CD8-positive, alpha-beta memory T cell (primary cell): ENCODE results near the gene SLBP. TPM values are rescaled to one million over a fixed set of nuclear protein-coding genes. Genes with fewer than 3 reads are reported as not detected.

ENCODE experiments used
- CTCF ChIA-PET: fragments of 350-600 bp; sonication (Branson Sonifier 250); formaldehyde crosslinking; loops from one replicate; lab custom pipeline; 2021; ENCODE audit warnings: antibody characterized with exemption; lab: Charles Lee
- POLR2A ChIA-PET: fragments of 350-600 bp; sonication (Branson Sonifier 250); formaldehyde crosslinking; loops from one replicate; lab custom pipeline; 2021; ENCODE audit warnings: antibody characterized with exemption; lab: Charles Lee
- DNase-seq, 5 donors: peaks; one replicate each; pipeline versions ENCODE4 v3.0.0 to v3.0.0-alpha.2; 2020 to 2022; ENCODE audit warnings: mixed read lengths in 1 of 5
- H3K27ac ChIP-seq: one replicate; pipeline ENCODE4 v1.7.0; 2013; ENCODE audit warnings: low read depth, mild to moderate bottlenecking, low read length, moderate library complexity
- H3K27me3 ChIP-seq: 2 replicates; pipeline ENCODE4 v1.7.0; 2013; ENCODE audit warnings: low read length, mild to moderate bottlenecking; ENCODE audit not compliant: insufficient read depth, poor library complexity, severe bottlenecking
- H3K36me3 ChIP-seq: 2 replicates; pipeline ENCODE4 v1.7.0; 2013; ENCODE audit warnings: mild to moderate bottlenecking, low read length, moderate library complexity; ENCODE audit not compliant: insufficient read depth
- H3K4me1 ChIP-seq: 2 replicates; pipeline ENCODE4 v1.7.0; 2013; ENCODE audit warnings: mild to moderate bottlenecking, low read length, moderate library complexity; ENCODE audit not compliant: insufficient read depth
- H3K4me3 ChIP-seq: 2 replicates; pipeline ENCODE4 v1.7.0; 2013; ENCODE audit warnings: mild to moderate bottlenecking, low read length
- H3K9me3 ChIP-seq: 2 replicates; pipeline ENCODE4 v1.7.0; 2013; ENCODE audit warnings: mild to moderate bottlenecking, low read length
- H3K27ac Mint-ChIP-seq, 8 donors: one replicate each; pipeline ENCODE4 v1.8.0; 2020 to 2021; ENCODE audit warnings: mixed read lengths in 8 of 8, mild to moderate bottlenecking in 6 of 8, inconsistent platforms in 3 of 8, moderate library complexity in 3 of 8
- H3K27me3 Mint-ChIP-seq, 2 donors: one replicate each; pipeline ENCODE4 v1.8.0; 2020 to 2021; ENCODE audit warnings: mixed read lengths in 2 of 2, mild to moderate bottlenecking in 1 of 2, moderate library complexity in 1 of 2
- H3K36me3 Mint-ChIP-seq, 3 donors: one replicate each; pipeline ENCODE4 v1.8.0; 2020 to 2021; ENCODE audit warnings: mixed read lengths in 3 of 3, inconsistent platforms in 1 of 3, mild to moderate bottlenecking in 1 of 3
- H3K4me1 Mint-ChIP-seq, 3 donors: one replicate each; pipeline ENCODE4 v1.8.0; 2020 to 2021; ENCODE audit warnings: mixed read lengths in 3 of 3, inconsistent platforms in 1 of 3, mild to moderate bottlenecking in 1 of 3
- H3K4me3 Mint-ChIP-seq, 7 donors: one replicate each; pipeline ENCODE4 v1.8.0; 2020 to 2021; ENCODE audit warnings: mixed read lengths in 7 of 7, mild to moderate bottlenecking in 6 of 7, moderate library complexity in 4 of 7, inconsistent platforms in 2 of 7
- H3K9me3 Mint-ChIP-seq, 5 donors: one replicate each; pipeline ENCODE4 v1.8.0; 2020 to 2022; ENCODE audit warnings: mixed read lengths in 5 of 5, mild to moderate bottlenecking in 3 of 5, moderate library complexity in 2 of 5, inconsistent platforms in 1 of 5
- polyA plus RNA-seq: library from polyadenylated mRNA; unstranded; fragments of 300-500 nt; fragmentation: Illumina TruSeq; gene quantifications from one replicate; pipeline ENCODE4 v1.2.3, GENCODE V29; 2021
- total RNA-seq, 2 experiments: library from RNA; stranded (reverse); gene quantifications; one replicate each; pipeline ENCODE4 v1.2.3, GENCODE V29; 2021

The SLBP gene
- total and polyA plus RNA-seq, 3 experiments from 2014 or later: 71.6 to 164 (median 163) TPM

DNA sequence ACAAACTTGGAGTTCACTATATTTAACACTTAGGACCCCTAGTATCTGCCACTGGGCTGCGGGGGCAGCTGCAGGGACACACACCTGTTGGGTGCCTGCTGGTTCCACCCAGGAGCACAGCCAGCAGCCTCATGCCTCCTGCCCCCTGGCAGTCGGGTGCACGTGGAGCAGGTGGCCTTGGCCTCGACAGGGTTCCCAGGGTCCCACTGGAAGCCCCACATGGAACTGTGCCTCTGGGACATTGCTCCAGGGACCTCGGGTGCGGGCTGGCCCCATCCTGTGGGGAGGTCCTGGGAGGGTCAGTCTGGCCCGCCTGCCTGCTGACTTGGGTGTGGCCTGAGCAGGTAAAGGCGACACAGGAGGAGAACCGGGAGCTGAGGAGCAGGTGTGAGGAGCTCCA lies 27.2 kb upstream of the SLBP start:
- Histone ChIP-seq H3K27ac (no peak overlapping the region), H3K36me3 (peaks cover 56% of the 10 kb centered on the region), H3K4me3 (no peak overlapping the region), H3K4me1 (no peaks in the 10 kb centered on the region), H3K9me3 (peaks cover 11% of the 10 kb centered on the region), H3K27me3 (no peaks in the 10 kb centered on the region)
- ChIA-PET CTCF (interaction anchor here (1.0 kb wide), 2 partner anchors 9 to 160 kb away, joined by 5 read pairs; no protein-coding TSS in a partner anchor), POLR2A (no interaction called here)
- no peak overlapping the region for H3K27ac Mint-ChIP-seq
- H3K4me3 Mint-ChIP-seq: no peak overlapping the region
- peaks cover 15 to 87% (median 18%) of the 10 kb centered on the region in 3 donors for H3K36me3 Mint-ChIP-seq
- DNase-seq: no peak
- H3K4me1 Mint-ChIP-seq: no peaks in the 10 kb centered on the region
- H3K9me3 Mint-ChIP-seq: peaks cover 6 to 9% (median 8%) of the 10 kb centered on the region in 5 donors
- H3K27me3 Mint-ChIP-seq: no peaks in the 10 kb centered on the region

DNA sequence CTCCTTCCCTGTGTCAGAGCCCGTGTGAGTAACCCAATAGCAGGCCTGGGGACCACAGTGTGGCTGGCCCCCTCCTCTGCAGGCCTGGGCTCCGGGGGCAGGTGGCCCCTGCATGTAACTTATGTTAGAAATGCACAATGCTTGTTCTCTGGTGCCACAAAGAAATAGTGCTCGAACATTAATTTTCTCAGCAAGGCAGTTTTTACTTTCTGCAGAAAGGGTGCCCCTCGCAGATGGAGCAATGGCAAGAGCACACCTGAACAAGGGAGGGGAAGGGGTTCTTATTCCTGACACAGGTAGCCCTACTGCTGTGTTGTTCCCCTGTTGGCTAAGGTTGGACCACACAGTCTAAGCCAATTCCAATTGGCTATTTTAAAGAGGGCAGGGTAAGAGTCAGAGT lies 26.3 kb upstream of the SLBP start:
- H3K27ac ChIP-seq: no peak overlapping the region
- no peaks in the 10 kb centered on the region for H3K4me1 ChIP-seq
- POLR2A ChIA-PET: no interaction called here
- Mint-ChIP-seq H3K9me3 (peaks cover 6 to 9% (median 8%) of the 10 kb centered on the region in 5 donors), H3K27ac (peak overlapping the region in 1 of 8 donors; percentile 36), H3K36me3 (peaks cover 15 to 84% (median 18%) of the 10 kb centered on the region in 3 donors), H3K4me3 (no peak overlapping the region), H3K4me1 (no peaks in the 10 kb centered on the region), H3K27me3 (no peaks in the 10 kb centered on the region)
- no peak for DNase-seq
- peaks cover 11% of the 10 kb centered on the region for H3K9me3 ChIP-seq
- no peaks in the 10 kb centered on the region for H3K27me3 ChIP-seq
- H3K4me3 ChIP-seq: no peak overlapping the region
- H3K36me3 ChIP-seq: peaks cover 58% of the 10 kb centered on the region
- CTCF ChIA-PET: interaction anchor here (1.0 kb wide), 1 partner anchor 161 kb away, joined by 5 read pairs; no protein-coding TSS in a partner anchor

DNA sequence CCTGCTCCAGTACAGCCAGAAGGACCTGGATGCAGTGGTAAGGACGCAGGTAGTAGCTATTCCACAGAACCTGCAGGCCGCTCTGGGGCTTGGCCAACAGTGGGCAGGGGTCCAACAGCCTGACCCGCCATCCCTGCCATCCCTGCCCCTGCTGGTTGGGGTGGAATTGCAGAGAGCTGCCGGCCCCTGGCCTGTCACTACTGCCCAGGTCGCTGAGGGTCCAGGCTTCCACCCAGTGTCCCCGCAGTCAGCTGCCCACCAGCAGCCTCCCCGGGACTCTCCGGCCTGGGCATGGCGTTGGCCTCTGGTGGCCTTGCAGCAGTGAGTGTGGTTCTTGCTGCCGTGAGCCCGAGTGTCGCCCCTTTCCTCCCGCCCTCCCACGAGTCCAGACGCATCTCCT lies 25.5 kb upstream of the SLBP start:
- H3K4me1 ChIP-seq: no peaks in the 10 kb centered on the region
- Mint-ChIP-seq H3K9me3 (peaks cover 6 to 9% (median 8%) of the 10 kb centered on the region in 5 donors), H3K36me3 (peaks cover 15 to 88% (median 18%) of the 10 kb centered on the region in 3 donors), H3K27ac (no peak overlapping the region), H3K27me3 (no peaks in the 10 kb centered on the region), H3K4me3 (no peak overlapping the region), H3K4me1 (no peaks in the 10 kb centered on the region)
- H3K27ac ChIP-seq: no peak overlapping the region
- peaks cover 66% of the 10 kb centered on the region for H3K36me3 ChIP-seq
- no peak for DNase-seq
- POLR2A ChIA-PET: no interaction called here
- no peaks in the 10 kb centered on the region for H3K27me3 ChIP-seq
- H3K4me3 ChIP-seq: no peak overlapping the region
- H3K9me3 ChIP-seq: peaks cover 11% of the 10 kb centered on the region
- CTCF ChIA-PET: interaction anchor here (1.1 kb wide), 1 partner anchor 8 kb away, joined by 3 read pairs; no protein-coding TSS in a partner anchor

DNA sequence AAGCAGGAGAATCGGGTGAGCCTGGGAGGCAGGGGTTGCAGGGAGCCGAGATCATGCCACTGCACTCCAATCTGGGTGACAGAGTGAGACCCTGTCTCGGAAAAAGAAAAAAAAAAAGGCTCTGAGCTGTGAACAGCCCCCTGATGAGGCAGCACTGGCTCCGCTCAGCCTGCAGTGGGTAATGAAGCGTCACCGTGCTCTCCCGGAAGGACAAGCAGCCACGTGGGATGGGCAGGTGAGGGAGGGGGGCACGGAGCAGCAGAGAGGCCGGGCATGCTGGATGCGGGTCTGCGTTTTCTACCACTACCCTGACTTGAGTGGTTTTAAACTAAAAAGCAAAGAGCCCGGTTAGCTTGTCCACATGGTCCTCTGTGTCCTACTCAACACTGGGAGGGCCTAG lies 24.7 kb upstream of the SLBP start:
- Mint-ChIP-seq H3K4me3 (no peak overlapping the region), H3K9me3 (peaks cover 6 to 9% (median 8%) of the 10 kb centered on the region in 5 donors), H3K4me1 (no peaks in the 10 kb centered on the region), H3K27me3 (no peaks in the 10 kb centered on the region), H3K36me3 (peaks cover 16 to 88% (median 18%) of the 10 kb centered on the region in 3 donors), H3K27ac (no peak overlapping the region)
- Histone ChIP-seq H3K27ac (no peak overlapping the region), H3K36me3 (peaks cover 72% of the 10 kb centered on the region), H3K4me1 (no peaks in the 10 kb centered on the region), H3K4me3 (no peak overlapping the region), H3K9me3 (peaks cover 11% of the 10 kb centered on the region), H3K27me3 (no peaks in the 10 kb centered on the region)
- CTCF ChIA-PET: interaction anchor here (0.7 kb wide), 1 partner anchor 11 kb away, joined by 3 read pairs; no protein-coding TSS in a partner anchor
- POLR2A ChIA-PET: no interaction called here
- no peak for DNase-seq

DNA sequence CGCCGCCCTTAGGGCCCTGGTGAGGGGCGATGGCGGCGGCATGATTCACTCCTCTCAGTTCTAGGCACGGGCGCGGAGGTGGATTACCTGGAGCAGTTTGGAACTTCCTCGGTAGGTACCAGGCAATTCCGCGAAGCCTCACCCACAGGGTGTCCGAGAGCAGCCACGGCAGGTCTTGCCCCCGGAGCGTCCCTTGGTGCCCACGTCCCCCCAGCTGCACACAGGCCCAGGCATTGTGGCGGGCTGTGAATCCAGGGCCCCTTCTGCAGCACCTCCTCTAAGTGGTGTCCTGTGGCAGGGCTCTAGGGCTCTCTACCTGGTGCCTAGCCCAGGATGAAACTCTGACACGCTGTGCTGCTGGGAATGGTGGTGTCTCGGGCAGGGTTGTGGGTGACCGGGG lies 23.1 kb upstream of the SLBP start:
- H3K36me3 ChIP-seq: peaks cover 67% of the 10 kb centered on the region
- no peak overlapping the region for H3K4me3 Mint-ChIP-seq
- H3K4me3 ChIP-seq: no peak overlapping the region
- no peaks in the 10 kb centered on the region for H3K27me3 ChIP-seq
- peaks cover 11% of the 10 kb centered on the region for H3K9me3 ChIP-seq
- H3K27ac ChIP-seq: no peak overlapping the region
- no peak for DNase-seq
- peaks cover 6 to 9% (median 8%) of the 10 kb centered on the region in 5 donors for H3K9me3 Mint-ChIP-seq
- peak overlapping the region in 1 of 8 donors; percentile 21 for H3K27ac Mint-ChIP-seq
- peaks cover 17 to 84% (median 18%) of the 10 kb centered on the region in 3 donors for H3K36me3 Mint-ChIP-seq
- ChIA-PET CTCF (no interaction called here), POLR2A (no interaction called here)
- no peaks in the 10 kb centered on the region for H3K4me1 ChIP-seq
- H3K27me3 Mint-ChIP-seq: no peaks in the 10 kb centered on the region
- H3K4me1 Mint-ChIP-seq: peaks cover 0 to 6% (median 0%) of the 10 kb centered on the region in 3 donors

DNA sequence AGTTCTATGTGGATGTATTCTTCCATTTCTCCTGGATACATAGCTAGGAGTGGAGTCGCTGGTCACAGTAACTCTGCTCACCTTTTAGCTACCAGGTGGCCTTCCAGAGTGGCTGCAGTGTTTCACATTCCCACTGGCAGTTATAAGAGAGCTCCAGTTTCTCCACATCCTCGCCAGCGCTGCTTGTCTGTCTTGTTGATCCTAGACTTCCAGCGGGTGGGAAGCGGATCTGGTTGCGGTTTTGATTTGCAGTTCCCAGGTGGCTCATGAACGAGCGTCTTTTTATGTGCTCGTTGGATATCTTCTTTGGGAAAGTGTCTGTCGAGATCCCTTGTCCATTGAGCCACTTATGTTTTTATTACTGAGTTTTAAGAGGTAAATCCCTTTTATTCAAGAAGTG lies 20.8 kb upstream of the SLBP start:
- ChIA-PET CTCF (interaction anchor here (1.1 to 16.7 kb wide), 4 partner anchors 10 to 39 kb away, joined by 3 to 341 read pairs (median 4); partner anchors contain the start of genes TACC3 and TMEM129), POLR2A (no interaction called here)
- DNase-seq: no peak
- peaks cover 3% of the 10 kb centered on the region for H3K9me3 ChIP-seq
- H3K4me3 Mint-ChIP-seq: no peak overlapping the region
- peaks cover 6 to 84% (median 14%) of the 10 kb centered on the region in 3 donors for H3K36me3 Mint-ChIP-seq
- H3K4me1 ChIP-seq: peaks cover 10% of the 10 kb centered on the region
- H3K27me3 Mint-ChIP-seq: no peaks in the 10 kb centered on the region
- no peak overlapping the region for H3K4me3 ChIP-seq
- no peaks in the 10 kb centered on the region for H3K9me3 Mint-ChIP-seq
- peaks cover 5 to 25% (median 16%) of the 10 kb centered on the region in 3 donors for H3K4me1 Mint-ChIP-seq
- H3K27ac Mint-ChIP-seq: no peak overlapping the region
- H3K27ac ChIP-seq: no peak overlapping the region
- peaks cover 65% of the 10 kb centered on the region for H3K36me3 ChIP-seq
- H3K27me3 ChIP-seq: no peaks in the 10 kb centered on the region

DNA sequence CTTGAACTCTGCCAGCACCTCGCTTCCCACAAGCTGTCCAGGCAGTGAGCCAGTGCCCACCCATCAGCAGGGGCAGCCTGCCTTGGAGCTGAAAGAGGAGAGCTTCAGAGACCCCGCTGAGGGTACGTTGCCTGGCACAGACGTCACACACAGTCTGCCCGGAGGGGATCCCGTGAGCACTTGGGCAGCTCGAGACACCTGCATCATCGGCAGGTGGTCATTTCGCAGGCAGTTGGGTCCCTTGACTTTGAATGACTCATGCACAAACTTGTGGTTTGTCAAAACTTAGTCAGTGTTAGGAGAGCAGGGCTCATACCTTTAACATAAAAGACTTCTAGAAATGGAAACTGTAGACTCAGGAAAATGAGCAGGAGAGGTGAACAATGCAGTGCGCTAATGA lies 19.1 kb upstream of the SLBP start:
- H3K27me3 ChIP-seq: no peaks in the 10 kb centered on the region
- CTCF ChIA-PET: interaction anchor here (0.9 to 16.7 kb wide), 5 partner anchors 8 to 168 kb away, joined by 3 to 341 read pairs (median 4); partner anchors contain the start of genes TACC3 and TMEM129
- Mint-ChIP-seq H3K4me3 (no peak overlapping the region), H3K9me3 (no peaks in the 10 kb centered on the region), H3K27me3 (no peaks in the 10 kb centered on the region), H3K27ac (no peak overlapping the region), H3K4me1 (peaks cover 10 to 39% (median 22%) of the 10 kb centered on the region in 3 donors), H3K36me3 (peaks cover 3 to 83% (median 9%) of the 10 kb centered on the region in 3 donors)
- peaks cover 58% of the 10 kb centered on the region for H3K36me3 ChIP-seq
- DNase-seq: no peak
- H3K4me3 ChIP-seq: no peak overlapping the region
- H3K4me1 ChIP-seq: peaks cover 20% of the 10 kb centered on the region
- no peaks in the 10 kb centered on the region for H3K9me3 ChIP-seq
- POLR2A ChIA-PET: no interaction called here
- no peak overlapping the region for H3K27ac ChIP-seq

DNA sequence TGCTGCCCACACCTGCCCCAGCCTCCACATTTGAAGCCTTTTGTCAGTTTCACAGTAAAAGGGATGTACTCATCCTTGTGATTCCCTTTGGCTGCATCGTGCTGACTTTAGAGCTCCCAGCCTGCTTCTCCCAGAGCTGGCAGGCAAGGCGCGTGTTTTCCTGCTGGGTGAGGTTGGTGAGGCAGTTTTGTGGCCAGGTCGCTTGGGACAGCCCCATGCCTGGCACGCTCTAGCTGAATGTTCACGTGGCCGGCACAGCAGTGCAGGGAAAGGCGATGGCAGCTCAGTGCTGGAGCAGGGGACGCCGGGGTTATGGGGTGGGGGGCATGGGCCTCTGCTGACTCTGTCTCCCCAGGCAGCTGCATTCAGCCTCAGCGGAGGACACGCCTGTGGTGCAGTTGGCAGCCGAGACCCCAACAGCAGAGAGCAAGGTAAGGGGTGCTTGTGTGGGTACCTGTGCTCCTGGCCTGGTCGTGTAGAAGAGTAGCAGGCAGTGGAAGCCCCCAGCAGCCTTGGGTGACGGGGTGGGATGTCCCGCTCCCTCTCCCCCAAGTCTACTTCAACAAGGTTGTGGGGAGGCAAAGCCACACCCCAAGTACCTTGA lies 18.5 kb upstream of the SLBP start:
- Histone ChIP-seq H3K27me3 (no peaks in the 10 kb centered on the region), H3K4me3 (no peak overlapping the region), H3K27ac (no peak overlapping the region), H3K36me3 (peaks cover 63% of the 10 kb centered on the region), H3K9me3 (no peaks in the 10 kb centered on the region), H3K4me1 (peaks cover 26% of the 10 kb centered on the region)
- Mint-ChIP-seq H3K36me3 (peaks cover 4 to 83% (median 10%) of the 10 kb centered on the region in 3 donors), H3K4me3 (no peak overlapping the region), H3K9me3 (no peaks in the 10 kb centered on the region), H3K27me3 (no peaks in the 10 kb centered on the region), H3K4me1 (peaks cover 13 to 44% (median 25%) of the 10 kb centered on the region in 3 donors), H3K27ac (no peak overlapping the region)
- CTCF ChIA-PET: interaction anchor here (0.9 to 16.7 kb wide), 5 partner anchors 10 to 168 kb away, joined by 3 to 341 read pairs (median 6); partner anchors contain the start of genes SLBP, TACC3 and TMEM129
- POLR2A ChIA-PET: no interaction called here
- no peak for DNase-seq
